Measurements from ENCODE around the gene ARHGEF2. TPM values are rescaled to one million over a fixed set of nuclear protein-coding genes. Genes with fewer than 3 reads are reported as not detected.

Gene ARHGEF2
- total and polyA plus RNA-seq, 2 of the 13 experiments (the other 11 are each of a cell fraction or from before 2014, with no cell fraction given) = 16.1 to 32.1 TPM

DNA sequence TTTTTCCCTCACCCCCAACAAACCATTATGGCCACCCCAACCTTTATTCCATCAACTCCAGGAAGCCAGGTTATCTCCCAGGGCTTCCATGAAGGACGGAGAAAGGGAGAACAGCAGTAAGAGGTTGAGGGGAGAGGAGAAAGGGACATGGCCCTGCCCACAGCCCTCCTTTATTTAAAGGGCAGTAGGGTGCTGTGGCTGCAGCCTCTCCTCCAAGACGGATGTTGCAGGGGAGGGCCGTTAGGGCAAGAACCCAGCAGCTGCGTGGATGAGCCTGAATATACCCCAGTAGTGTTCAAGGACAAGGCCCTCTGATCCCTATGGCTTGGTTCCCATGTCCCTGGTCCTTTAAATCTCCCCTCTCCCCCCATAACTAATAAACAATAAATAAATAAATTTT, 31.1 kb downstream of the ARHGEF2 start:
- CTCF ChIA-PET (ENCODE audit: low intra/inter-chr PET ratio, low total read pairs) = no interaction called here
- no peak overlapping the region for H3K4me3 ChIP-seq (replicated peaks in 1 of 3; ENCODE audit: insufficient read depth in 1 of 3, low read depth in 2 of 3, low read length in 3 of 3)
- H3K27ac ChIP-seq (ENCODE audit: extremely low read length, insufficient read depth, low read length) = peak overlapping the region; percentile 30
- H3K36me3 ChIP-seq (replicated peaks in 1 of 2; ENCODE audit: control insufficient read depth in 1 of 2, insufficient read depth in 2 of 2, low read length in 2 of 2) = peaks cover 20 to 44% of the 10 kb centered on the region in 2 experiments
- TF ChIP-seq ZZZ3 (CRISPR knock-in tag; IDR thresholded peaks at IDR 0.05; ENCODE audit: borderline replicate concordance) = no peak
- peak; percentile 79 for TF ChIP-seq RBM22 (optimal IDR thresholded peaks at IDR 0.05; ENCODE audit: low read length)
- TF ChIP-seq HHEX (CRISPR knock-in tag; IDR thresholded peaks at IDR 0.05) = no peak
- no peak for TF ChIP-seq TSC22D2 (CRISPR knock-in tag; IDR thresholded peaks at IDR 0.05; ENCODE audit: borderline replicate concordance)
- TF ChIP-seq ZSCAN20 (CRISPR knock-in tag; IDR thresholded peaks at IDR 0.05; ENCODE audit: borderline replicate concordance) = no peak
- TF ChIP-seq ZSCAN5A (CRISPR knock-in tag; IDR thresholded peaks at IDR 0.05; ENCODE audit: borderline replicate concordance) = no peak
- no peak for TF ChIP-seq SIN3A (IDR thresholded peaks at IDR 0.05; ENCODE audit: borderline replicate concordance, low read depth, low read length)
- no peak for TF ChIP-seq ZNF75D (CRISPR knock-in tag; IDR thresholded peaks at IDR 0.05; ENCODE audit: borderline replicate concordance)
- no peak for TF ChIP-seq KDM5A (IDR thresholded peaks at IDR 0.05; ENCODE audit: borderline replicate concordance, low read length)
- 0 out of 2 replicates have a peak, but pooled peaks have one; percentile 7 for TF ChIP-seq PAF1 (CRISPR knock-in tag; IDR thresholded peaks at IDR 0.05)
- TF ChIP-seq POLR2G (IDR thresholded peaks at IDR 0.05; ENCODE audit: low read depth, low read length) = peak; percentile 13; the same call in 1 of the 2 replicates
- TF ChIP-seq BCL6 (CRISPR knock-in tag; IDR thresholded peaks at IDR 0.05) = no peak
- H2AFZ ChIP-seq (ENCODE audit: low read length) = no peak overlapping the region
- intact Hi-C loops (cut with micrococcal nuclease; ENCODE audit: unreplicated experiment) = no loop called here
- peaks cover 12% of the 10 kb centered on the region for H3K79me2 ChIP-seq (ENCODE audit: insufficient read depth, low read length)
- POLR2A ChIA-PET = interaction anchor here (1.4 to 1.7 kb wide), 4 partner anchors 13 to 36 kb away, joined by 3 to 6 read pairs (median 4); partner anchors contain the start of gene ARHGEF2
- H3K4me2 ChIP-seq (ENCODE audit: low read depth, low read length) = no peak overlapping the region
- no peaks in the 10 kb centered on the region for H3K9me3 ChIP-seq (ENCODE audit: low read length)
- BruUV-seq (replicated peaks) = no TSS peak
- no peak overlapping the region for H3K9ac ChIP-seq (ENCODE audit: insufficient read depth, low read depth, low read length)
- in situ Hi-C loops (cut with HindIII; ENCODE audit: extremely low pct_ligation_motif_present, low pct_unique_long_range_greater_than_20kb) = loop anchor here (10.0 kb wide), 1 partner anchor 118 kb away; the partner anchor contains the start of gene RAB25
- H3K27me3 ChIP-seq (ENCODE audit: control insufficient read depth in 1 of 2, insufficient read depth in 2 of 2, low read length in 2 of 2) = no peaks in the 10 kb centered on the region
- WGBS (ENCODE audit: low lambda C conversion rate) = 91% methylated on average over 2 of the region's 4 CpGs
- DNase-seq (ENCODE audit: low spot score) (no peak), ATAC-seq (no peak), FAIRE-seq (no peak)
- no peaks in the 10 kb centered on the region for H4K20me1 ChIP-seq (ENCODE audit: insufficient read depth, low read length)
- peaks cover 44% of the 10 kb centered on the region for H3K4me1 ChIP-seq (ENCODE audit: insufficient read depth, low read length)

All from HepG2 (cell line).